HFFc6 (cell line): ENCODE measurements around the gene SCT. TPM values are rescaled to one million over a fixed set of nuclear protein-coding genes. Genes with fewer than 3 reads are reported as not detected.

ENCODE experiments used
- DNase-seq: peaks from one replicate; pipeline ENCODE4 v3.0.0-alpha.2; 2018
- H3K27ac Mint-ChIP-seq: 2 replicates; pipeline ENCODE4 v1.8.0; 2020; ENCODE audit warnings: mild to moderate bottlenecking, mixed read lengths
- H3K27me3 Mint-ChIP-seq: 2 replicates; pipeline ENCODE4 v1.8.0; 2021; ENCODE audit warnings: mild to moderate bottlenecking, moderate library complexity, mixed read lengths; ENCODE audit not compliant: insufficient read depth
- H3K36me3 Mint-ChIP-seq: 2 replicates; pipeline ENCODE4 v1.8.0; 2021; ENCODE audit warnings: low read depth, mixed read lengths
- H3K4me1 Mint-ChIP-seq: 2 replicates; pipeline ENCODE4 v1.8.0; 2020; ENCODE audit warnings: low read depth, mixed read lengths
- H3K4me3 Mint-ChIP-seq: 2 replicates; pipeline ENCODE4 v1.8.0; 2020; ENCODE audit warnings: mild to moderate bottlenecking, moderate library complexity, mixed read lengths
- H3K9me3 Mint-ChIP-seq: 2 replicates; pipeline ENCODE4 v1.8.0; 2020; ENCODE audit warnings: mild to moderate bottlenecking, mixed read lengths
- CTCF ChIP-seq: fragments of 200-600 bp; sonication (generic); IDR thresholded peaks from 2 replicates; pipeline ENCODE4 v1.5.0; 2021; ENCODE audit warnings: antibody characterized with exemption, mild to moderate bottlenecking
- total RNA-seq, 6 experiments: library from RNA; stranded (reverse); fragmentation: NEBNext Ultra II Directional; extraction: Animal tissue kit (Norgen Biotek cat#: 25700); gene quantifications; 2 replicates in 1 of 6; 3 replicates in 5 of 6; pipeline ENCODE4 v1.2.3, GENCODE V29; 2021

Gene SCT
- total RNA-seq, 6 experiments from 2014 or later: not detected

- DNase-seq: no peak
- Mint-ChIP-seq H3K36me3 (peaks cover 29% of the 10 kb centered on the region), H3K4me3 (no peak overlapping the region), H3K27me3 (peaks cover 1% of the 10 kb centered on the region), H3K27ac (no peak overlapping the region), H3K9me3 (no peaks in the 10 kb centered on the region), H3K4me1 (no peaks in the 10 kb centered on the region)
- TF ChIP-seq CTCF: no peak
Measured at GRCh38 chr11:601573-602245, 25.3 kb downstream of the SCT start.

DNA sequence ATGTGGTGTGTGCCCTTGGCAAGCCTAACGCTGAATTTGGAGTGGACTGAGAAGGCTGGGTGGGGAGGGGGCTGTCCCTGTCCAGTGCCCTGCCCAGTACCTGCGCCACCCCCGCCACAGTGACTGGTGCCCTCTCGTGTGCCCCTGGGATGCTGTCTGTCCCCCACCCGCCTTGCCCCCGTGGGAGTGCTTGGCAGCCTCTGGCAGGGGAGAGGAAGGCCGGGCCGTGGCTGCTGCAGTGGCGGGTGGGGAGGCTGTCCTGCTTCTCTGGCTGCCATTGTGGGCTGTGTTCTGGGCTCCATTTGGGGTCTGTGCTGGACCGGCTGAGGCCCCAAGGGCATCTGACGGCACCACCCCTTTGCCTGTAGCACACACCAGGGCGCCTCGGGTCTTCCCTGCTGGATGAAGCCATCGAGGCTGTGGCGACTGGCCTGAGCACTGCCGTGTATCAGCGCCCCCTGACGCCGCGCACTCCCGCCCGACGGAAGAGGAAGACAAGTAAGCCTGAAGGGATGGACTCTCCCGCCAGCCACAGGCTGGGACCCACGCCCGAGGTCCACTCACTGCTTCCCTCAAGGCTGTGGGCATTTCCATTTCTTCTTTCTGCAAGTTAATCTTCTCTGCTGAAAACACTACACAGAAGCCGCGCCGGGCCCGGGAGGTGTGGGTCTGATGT is 28.8 kb downstream of the SCT start:
- TF ChIP-seq CTCF: no peak
- no peak for DNase-seq
- peaks cover 4% of the 10 kb centered on the region for H3K27me3 Mint-ChIP-seq
- no peaks in the 10 kb centered on the region for H3K4me1 Mint-ChIP-seq
- no peak overlapping the region for H3K27ac Mint-ChIP-seq
- peaks cover 37% of the 10 kb centered on the region for H3K36me3 Mint-ChIP-seq
- no peak overlapping the region for H3K4me3 Mint-ChIP-seq
- no peaks in the 10 kb centered on the region for H3K9me3 Mint-ChIP-seq

- Mint-ChIP-seq H3K36me3 (peaks cover 44% of the 10 kb centered on the region), H3K4me3 (no peak overlapping the region), H3K4me1 (no peaks in the 10 kb centered on the region), H3K9me3 (no peaks in the 10 kb centered on the region), H3K27me3 (peaks cover 4% of the 10 kb centered on the region), H3K27ac (no peak overlapping the region)
- DNase-seq: no peak
- TF ChIP-seq CTCF: peak; percentile 31; the same call in 1 of the 2 replicates
Measured at GRCh38 chr11:597166-597725, 29.7 kb downstream of the SCT start.

- H3K4me3 Mint-ChIP-seq: no peak overlapping the region
- DNase-seq: no peak
- H3K27ac Mint-ChIP-seq: no peak overlapping the region
- H3K9me3 Mint-ChIP-seq: no peaks in the 10 kb centered on the region
- H3K27me3 Mint-ChIP-seq: peaks cover 3% of the 10 kb centered on the region
- no peak for TF ChIP-seq CTCF
- H3K4me1 Mint-ChIP-seq: no peaks in the 10 kb centered on the region
- H3K36me3 Mint-ChIP-seq: peaks cover 40% of the 10 kb centered on the region
Measured at GRCh38 chr11:596374-596773, 30.6 kb downstream of the SCT start.

DNA sequence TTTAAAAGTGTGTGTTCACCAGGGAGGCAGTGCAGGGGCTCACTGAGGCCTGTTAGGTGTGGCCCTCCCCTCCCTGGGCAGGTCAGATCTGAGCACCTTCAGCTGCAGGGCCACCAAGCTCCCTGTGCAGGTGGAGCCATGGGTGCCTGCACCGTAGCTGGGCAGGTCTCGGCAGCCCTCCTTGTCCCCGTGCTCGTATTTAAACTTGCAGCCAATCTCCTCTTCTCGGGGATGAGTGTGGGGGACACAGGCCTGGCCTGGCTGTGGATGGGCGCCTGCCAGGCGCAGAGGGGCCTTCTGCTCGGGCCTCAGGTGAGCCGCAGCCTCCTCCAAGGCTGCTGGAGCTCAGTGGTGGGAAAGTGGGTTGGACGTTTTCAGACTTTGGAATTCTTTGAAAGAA is 31.6 kb downstream of the SCT start:
- Mint-ChIP-seq H3K36me3 (peaks cover 43% of the 10 kb centered on the region), H3K27me3 (peaks cover 3% of the 10 kb centered on the region; the same call in 1 of the 2 replicates), H3K9me3 (no peaks in the 10 kb centered on the region), H3K4me3 (no peak overlapping the region), H3K27ac (no peak overlapping the region), H3K4me1 (no peaks in the 10 kb centered on the region)
- no peak for TF ChIP-seq CTCF
- no peak for DNase-seq
